Measurements from ENCODE around the gene RRAGD. TPM values are rescaled to one million over a fixed set of nuclear protein-coding genes. Genes with fewer than 3 reads are reported as not detected.

RRAGD gene
- total RNA-seq, 1 donor from 2014 or later, result 35.4 TPM

GRCh38 chr6:89393659-89394058, 18.4 kb downstream of the RRAGD start:
- DNase-seq (ENCODE audit: low read depth), result no peak
- Histone ChIP-seq H3K36me3 (ENCODE audit: control insufficient read depth, insufficient read depth, low read length) (no peaks in the 10 kb centered on the region), H3K4me3 (ENCODE audit: low read depth, low read length) (no peak overlapping the region), H3K27me3 (ENCODE audit: control insufficient read depth, insufficient read depth, low read length) (no peaks in the 10 kb centered on the region)
- TF ChIP-seq CTCF (IDR thresholded peaks at IDR 0.05; ENCODE audit: insufficient read depth, low read length, poor library complexity, severe bottlenecking), result no peak

- no peaks in the 10 kb centered on the region for H3K27me3 ChIP-seq (ENCODE audit: control insufficient read depth, insufficient read depth, low read length)
- no peak overlapping the region for H3K4me3 ChIP-seq (ENCODE audit: low read depth, low read length)
- no peaks in the 10 kb centered on the region for H3K36me3 ChIP-seq (ENCODE audit: control insufficient read depth, insufficient read depth, low read length)
- no peak for TF ChIP-seq CTCF (IDR thresholded peaks at IDR 0.05; ENCODE audit: insufficient read depth, low read length, poor library complexity, severe bottlenecking)
- DNase-seq (ENCODE audit: low read depth), result no peak
These were observed 19.2 kb downstream of the RRAGD start for GRCh38 chr6:89392823-89393222.

- no peak for DNase-seq (ENCODE audit: low read depth)
- H3K4me3 ChIP-seq (ENCODE audit: low read depth, low read length), result no peak overlapping the region
- TF ChIP-seq CTCF (IDR thresholded peaks at IDR 0.05; ENCODE audit: insufficient read depth, low read length, poor library complexity, severe bottlenecking), result no peak
- H3K36me3 ChIP-seq (ENCODE audit: control insufficient read depth, insufficient read depth, low read length), result no peaks in the 10 kb centered on the region
- H3K27me3 ChIP-seq (ENCODE audit: control insufficient read depth, insufficient read depth, low read length), result no peaks in the 10 kb centered on the region
These were observed 23.2 kb downstream of the RRAGD start for GRCh38 chr6:89388846-89389245.

GRCh38 chr6:89387516-89388201, 24.4 kb downstream of the RRAGD start:
- no peak for DNase-seq (ENCODE audit: low read depth)
- Histone ChIP-seq H3K4me3 (ENCODE audit: low read depth, low read length) (no peak overlapping the region), H3K36me3 (ENCODE audit: control insufficient read depth, insufficient read depth, low read length) (no peaks in the 10 kb centered on the region), H3K27me3 (ENCODE audit: control insufficient read depth, insufficient read depth, low read length) (no peaks in the 10 kb centered on the region)
- TF ChIP-seq CTCF (IDR thresholded peaks at IDR 0.05; ENCODE audit: insufficient read depth, low read length, poor library complexity, severe bottlenecking), result no peak

GRCh38 chr6:89386917-89387491, 25.1 kb downstream of the RRAGD start:
- Histone ChIP-seq H3K27me3 (ENCODE audit: control insufficient read depth, insufficient read depth, low read length) (no peaks in the 10 kb centered on the region), H3K4me3 (ENCODE audit: low read depth, low read length) (no peak overlapping the region), H3K36me3 (ENCODE audit: control insufficient read depth, insufficient read depth, low read length) (no peaks in the 10 kb centered on the region)
- no peak for TF ChIP-seq CTCF (IDR thresholded peaks at IDR 0.05; ENCODE audit: insufficient read depth, low read length, poor library complexity, severe bottlenecking)
- no peak for DNase-seq (ENCODE audit: low read depth)

GRCh38 chr6:89385846-89386245, 26.2 kb downstream of the RRAGD start:
- no peaks in the 10 kb centered on the region for H3K27me3 ChIP-seq (ENCODE audit: control insufficient read depth, insufficient read depth, low read length)
- H3K36me3 ChIP-seq (ENCODE audit: control insufficient read depth, insufficient read depth, low read length), result no peaks in the 10 kb centered on the region
- H3K4me3 ChIP-seq (ENCODE audit: low read depth, low read length), result no peak overlapping the region
- no peak for DNase-seq (ENCODE audit: low read depth)
- no peak for TF ChIP-seq CTCF (IDR thresholded peaks at IDR 0.05; ENCODE audit: insufficient read depth, low read length, poor library complexity, severe bottlenecking)
